ENCODE measurements around the gene ENHO.

- TF ChIP-seq EZH2 (IDR thresholded peaks at IDR 0.05; ENCODE audit: low read length, missing control alignments) (no peak), CTCF (conservative IDR thresholded peaks at IDR 0.05 in 1 of 2, IDR thresholded peaks at IDR 0.05 in 1 of 2; ENCODE audit: low read depth in 1 of 2, low read length in 2 of 2) (no peak)
These were observed 23.7 kb downstream of the ENHO start for GRCh38 chr9:34499076-34499475.
